ENCODE measurements around the gene HEYL. TPM values are rescaled to one million over a fixed set of nuclear protein-coding genes. Genes with fewer than 3 reads are reported as not detected.

HEYL gene
- total RNA-seq, 1 donor from 2014 or later = 34.0 TPM

DNA sequence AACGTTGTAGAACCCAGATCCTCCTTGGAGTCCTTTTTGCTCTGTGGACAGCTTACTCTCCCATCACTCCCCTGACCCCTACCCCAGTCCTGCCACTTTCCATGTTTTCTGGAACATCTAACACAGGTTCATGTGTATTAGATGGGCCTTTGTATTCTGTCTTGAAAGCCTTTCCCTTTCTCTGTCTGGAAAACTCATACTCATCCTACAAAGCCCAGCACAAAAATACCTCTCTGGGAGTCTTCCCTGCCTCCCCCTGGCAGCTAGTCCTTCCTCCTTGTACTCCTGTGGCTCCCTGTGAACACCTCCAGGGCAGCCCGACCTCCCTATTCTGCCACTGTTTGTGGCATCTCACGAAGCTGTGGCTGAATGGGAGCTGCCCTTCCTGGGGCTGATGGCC is 7.8 kb upstream of the HEYL start:
- H3K27me3 ChIP-seq = no peaks in the 10 kb centered on the region
- peak overlapping the region; percentile 96 to 98 for H3K27ac ChIP-seq
- peaks cover 6 to 29% of the 10 kb centered on the region in 2 donors for H3K4me1 ChIP-seq
- no peaks in the 10 kb centered on the region for H3K36me3 ChIP-seq
- no peak for DNase-seq (ENCODE audit: low spot score in 2 of 2)
- no peaks in the 10 kb centered on the region for H3K9me3 ChIP-seq
- H3K4me3 ChIP-seq = no peak overlapping the region
- intact Hi-C loops (cut with DNase I) = loop anchor here (10.0 kb wide), 1 partner anchor 552 kb away; no protein-coding TSS in a partner anchor
- TF ChIP-seq, protein P1, sequence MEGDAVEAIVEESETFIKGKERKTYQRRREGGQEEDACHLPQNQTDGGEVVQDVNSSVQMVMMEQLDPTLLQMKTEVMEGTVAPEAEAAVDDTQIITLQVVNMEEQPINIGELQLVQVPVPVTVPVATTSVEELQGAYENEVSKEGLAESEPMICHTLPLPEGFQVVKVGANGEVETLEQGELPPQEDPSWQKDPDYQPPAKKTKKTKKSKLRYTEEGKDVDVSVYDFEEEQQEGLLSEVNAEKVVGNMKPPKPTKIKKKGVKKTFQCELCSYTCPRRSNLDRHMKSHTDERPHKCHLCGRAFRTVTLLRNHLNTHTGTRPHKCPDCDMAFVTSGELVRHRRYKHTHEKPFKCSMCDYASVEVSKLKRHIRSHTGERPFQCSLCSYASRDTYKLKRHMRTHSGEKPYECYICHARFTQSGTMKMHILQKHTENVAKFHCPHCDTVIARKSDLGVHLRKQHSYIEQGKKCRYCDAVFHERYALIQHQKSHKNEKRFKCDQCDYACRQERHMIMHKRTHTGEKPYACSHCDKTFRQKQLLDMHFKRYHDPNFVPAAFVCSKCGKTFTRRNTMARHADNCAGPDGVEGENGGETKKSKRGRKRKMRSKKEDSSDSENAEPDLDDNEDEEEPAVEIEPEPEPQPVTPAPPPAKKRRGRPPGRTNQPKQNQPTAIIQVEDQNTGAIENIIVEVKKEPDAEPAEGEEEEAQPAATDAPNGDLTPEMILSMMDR (IDR thresholded peaks at IDR 0.05) = no peak

DNA sequence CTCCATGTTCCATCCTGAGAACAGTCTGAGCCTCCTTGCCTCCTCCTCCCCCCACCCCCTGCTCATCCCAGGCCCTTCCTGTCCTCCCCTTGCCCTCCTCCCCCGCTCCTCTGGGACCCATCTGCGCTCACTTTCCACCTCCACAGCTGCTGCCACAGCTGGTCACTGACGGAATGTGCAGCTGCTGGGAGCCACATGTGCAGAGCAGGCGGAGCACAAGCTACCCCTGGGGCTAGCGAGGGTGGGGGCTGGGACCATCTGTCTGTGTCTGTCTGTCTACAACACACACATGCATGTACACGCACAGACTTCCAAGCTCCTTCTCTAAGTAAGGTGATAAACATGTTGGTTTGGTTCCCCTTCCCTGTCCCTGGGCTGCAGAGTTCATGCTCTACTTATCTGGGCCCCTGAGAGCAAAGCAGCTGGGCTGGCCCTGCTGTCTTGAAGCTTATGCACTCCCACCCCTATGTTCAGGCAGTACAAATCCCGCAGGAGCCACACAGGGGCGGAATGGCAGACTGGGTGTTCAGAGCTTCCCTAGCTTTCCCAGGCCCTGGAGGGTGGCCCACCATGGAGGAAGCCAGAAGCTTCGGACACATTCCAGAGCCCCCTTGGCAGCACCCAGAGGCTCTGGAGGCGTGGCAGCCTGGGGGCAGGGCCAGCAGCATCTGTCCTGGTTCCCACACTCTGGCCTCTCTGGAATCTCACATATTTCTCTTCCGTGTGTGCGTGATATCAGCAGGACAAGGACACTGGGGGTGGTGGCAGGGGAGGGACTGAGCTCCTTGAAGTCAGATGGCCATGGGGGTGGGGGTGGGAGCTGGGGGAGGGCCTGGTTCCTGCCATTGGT is 7.0 kb upstream of the HEYL start:
- H3K27me3 ChIP-seq = no peaks in the 10 kb centered on the region
- peaks cover 6 to 32% of the 10 kb centered on the region in 2 donors for H3K4me1 ChIP-seq
- peak overlapping the region; percentile 96 to 98 for H3K27ac ChIP-seq
- DNase-seq (ENCODE audit: low spot score in 2 of 2) = peak in 1 of 2 donors; percentile 76
- TF ChIP-seq, protein P1 (IDR thresholded peaks at IDR 0.05) = peak in 1 of 3 experiments; percentile 3
- no peaks in the 10 kb centered on the region for H3K9me3 ChIP-seq
- H3K4me3 ChIP-seq = no peak overlapping the region
- intact Hi-C loops (cut with DNase I) = loop anchor here (10.0 kb wide), 1 partner anchor 552 kb away; no protein-coding TSS in a partner anchor
- H3K36me3 ChIP-seq = no peaks in the 10 kb centered on the region

DNA sequence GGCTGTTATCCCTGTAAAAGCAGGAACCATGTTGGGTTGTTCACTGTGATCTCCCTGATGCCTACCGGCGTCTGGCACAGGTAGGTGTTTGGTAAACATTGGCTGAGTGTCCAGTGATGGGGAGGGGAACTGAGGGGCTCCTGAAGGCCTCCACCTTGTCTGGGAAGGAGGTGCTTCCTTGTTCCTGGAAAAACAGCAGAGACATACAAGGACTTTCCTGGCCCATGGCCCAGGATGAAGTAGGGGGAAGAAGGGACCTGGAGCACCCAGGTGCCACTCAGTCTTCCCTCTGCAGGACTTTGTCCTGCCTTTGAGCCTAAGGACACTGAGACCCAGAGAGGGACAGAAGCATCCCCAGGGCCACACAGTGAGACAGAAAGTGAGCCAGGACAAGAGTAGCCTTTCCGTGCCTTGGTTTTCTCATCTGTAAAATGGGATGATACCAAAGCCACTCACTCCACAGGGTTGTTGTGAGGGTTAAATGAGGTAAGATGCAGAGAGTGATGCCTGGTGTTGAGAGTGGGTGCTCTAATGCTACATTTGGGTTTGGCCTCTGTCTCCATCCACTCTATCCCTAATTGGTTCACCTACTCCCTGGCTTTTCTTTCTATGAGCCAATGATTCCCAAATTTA is 6.1 kb upstream of the HEYL start:
- H3K4me3 ChIP-seq = no peak overlapping the region
- no peak for DNase-seq (ENCODE audit: low spot score in 2 of 2)
- TF ChIP-seq, protein P1 (IDR thresholded peaks at IDR 0.05) = no peak
- H3K9me3 ChIP-seq = no peaks in the 10 kb centered on the region
- no peaks in the 10 kb centered on the region for H3K27me3 ChIP-seq
- H3K27ac ChIP-seq = peak overlapping the region; percentile 96 to 98
- peaks cover 6 to 33% of the 10 kb centered on the region in 2 donors for H3K4me1 ChIP-seq
- H3K36me3 ChIP-seq = no peaks in the 10 kb centered on the region
- intact Hi-C loops (cut with DNase I) = loop anchor here (10.0 kb wide), 1 partner anchor 551 kb away; no protein-coding TSS in a partner anchor

DNA sequence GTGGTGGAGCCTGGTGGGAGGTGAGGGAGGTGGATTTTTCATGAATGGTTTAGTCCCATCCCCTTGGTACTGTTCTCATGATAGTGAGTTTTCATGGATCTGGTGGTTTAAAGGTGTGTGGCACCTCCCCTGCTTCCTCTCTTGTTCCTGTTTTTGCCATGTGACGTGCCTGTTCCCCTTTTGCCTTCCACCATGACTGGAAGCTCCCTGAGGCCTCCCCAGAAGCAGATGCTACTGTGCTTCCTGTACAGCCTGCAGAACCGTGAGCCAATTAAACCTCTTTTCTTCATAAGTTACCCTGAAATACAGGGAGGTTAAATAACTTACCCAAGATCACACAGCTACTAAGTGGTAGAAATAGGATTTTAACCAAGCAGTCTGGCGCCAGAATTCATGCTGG is 4.3 kb upstream of the HEYL start:
- H3K27me3 ChIP-seq = no peaks in the 10 kb centered on the region
- H3K4me1 ChIP-seq = peaks cover 6 to 37% of the 10 kb centered on the region in 2 donors
- H3K27ac ChIP-seq = peak overlapping the region; percentile 96 to 98
- H3K36me3 ChIP-seq = no peaks in the 10 kb centered on the region
- TF ChIP-seq, protein P1 (IDR thresholded peaks at IDR 0.05) = no peak
- intact Hi-C loops (cut with DNase I) = loop anchor here (10.0 kb wide), 1 partner anchor 549 kb away; no protein-coding TSS in a partner anchor
- DNase-seq (ENCODE audit: low spot score in 2 of 2) = no peak
- H3K9me3 ChIP-seq = no peaks in the 10 kb centered on the region
- H3K4me3 ChIP-seq = no peak overlapping the region

DNA sequence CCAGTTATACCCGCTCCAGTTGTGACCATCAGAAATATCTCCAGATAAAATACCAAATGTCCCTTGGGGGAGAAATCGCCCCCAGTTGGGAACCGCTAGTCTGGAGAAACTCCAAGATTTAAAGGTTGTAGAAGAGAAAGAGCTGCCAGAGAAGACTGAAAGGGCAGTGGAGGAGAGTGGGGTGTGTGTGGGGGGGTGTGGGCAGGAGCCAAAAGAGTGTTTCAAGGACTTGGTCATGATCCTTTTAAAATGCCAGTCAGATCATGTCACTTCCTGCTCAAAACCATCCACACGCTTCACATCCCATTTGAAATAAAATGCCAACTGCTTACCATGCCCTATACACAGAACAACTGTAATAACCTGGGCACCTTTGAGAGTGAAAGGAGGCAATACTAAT is 3.4 kb upstream of the HEYL start:
- no peaks in the 10 kb centered on the region for H3K27me3 ChIP-seq
- H3K4me3 ChIP-seq = peak overlapping the region in 1 of 2 donors; percentile 10
- no peaks in the 10 kb centered on the region for H3K36me3 ChIP-seq
- TF ChIP-seq, protein P1 (IDR thresholded peaks at IDR 0.05) = no peak
- intact Hi-C loops (cut with DNase I) = loop anchor here (10.0 kb wide), 1 partner anchor 548 kb away; no protein-coding TSS in a partner anchor
- H3K4me1 ChIP-seq = peaks cover 6 to 37% of the 10 kb centered on the region in 2 donors
- DNase-seq (ENCODE audit: low spot score in 2 of 2) = peak in 1 of 2 donors; percentile 87
- H3K27ac ChIP-seq = peak overlapping the region; percentile 96 to 98
- H3K9me3 ChIP-seq = no peaks in the 10 kb centered on the region
